ENCODE data around the gene CCN5. TPM values are rescaled to one million over a fixed set of nuclear protein-coding genes. Genes with fewer than 3 reads are reported as not detected.

CCN5 gene
- total and polyA plus RNA-seq, 8 donors: 0.14 to 6.4 (median 1.6) TPM

DNA sequence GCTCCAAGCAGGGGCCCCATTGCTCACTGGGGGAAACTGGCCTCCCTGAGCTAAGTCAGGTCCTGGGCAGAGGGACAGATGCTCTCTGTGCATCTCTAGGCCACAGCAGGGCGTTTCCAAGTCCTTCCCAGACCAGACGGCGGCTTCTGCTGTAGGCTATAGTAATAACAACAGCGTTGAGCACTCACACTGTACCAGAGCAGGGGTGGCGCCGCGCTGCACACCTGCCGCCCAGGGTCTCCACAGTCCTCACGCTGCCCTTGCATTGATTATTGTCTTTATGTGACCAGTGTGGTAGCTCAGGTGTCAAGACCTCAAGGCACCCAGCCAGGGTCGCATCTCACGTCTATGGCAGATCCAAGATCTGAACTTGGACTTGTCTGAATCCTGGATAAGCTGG lies 14.9 kb upstream of the CCN5 start:
- intact Hi-C loops (cut with DNase I): no loop called here
- Histone ChIP-seq H3K4me1 (no peaks in the 10 kb centered on the region), H3K36me3 (no peaks in the 10 kb centered on the region), H3K9me3 (no peaks in the 10 kb centered on the region), H3K4me3 (no peak overlapping the region), H3K27ac (no peak overlapping the region), H3K27me3 (no peaks in the 10 kb centered on the region)
- TF ChIP-seq, protein P1, sequence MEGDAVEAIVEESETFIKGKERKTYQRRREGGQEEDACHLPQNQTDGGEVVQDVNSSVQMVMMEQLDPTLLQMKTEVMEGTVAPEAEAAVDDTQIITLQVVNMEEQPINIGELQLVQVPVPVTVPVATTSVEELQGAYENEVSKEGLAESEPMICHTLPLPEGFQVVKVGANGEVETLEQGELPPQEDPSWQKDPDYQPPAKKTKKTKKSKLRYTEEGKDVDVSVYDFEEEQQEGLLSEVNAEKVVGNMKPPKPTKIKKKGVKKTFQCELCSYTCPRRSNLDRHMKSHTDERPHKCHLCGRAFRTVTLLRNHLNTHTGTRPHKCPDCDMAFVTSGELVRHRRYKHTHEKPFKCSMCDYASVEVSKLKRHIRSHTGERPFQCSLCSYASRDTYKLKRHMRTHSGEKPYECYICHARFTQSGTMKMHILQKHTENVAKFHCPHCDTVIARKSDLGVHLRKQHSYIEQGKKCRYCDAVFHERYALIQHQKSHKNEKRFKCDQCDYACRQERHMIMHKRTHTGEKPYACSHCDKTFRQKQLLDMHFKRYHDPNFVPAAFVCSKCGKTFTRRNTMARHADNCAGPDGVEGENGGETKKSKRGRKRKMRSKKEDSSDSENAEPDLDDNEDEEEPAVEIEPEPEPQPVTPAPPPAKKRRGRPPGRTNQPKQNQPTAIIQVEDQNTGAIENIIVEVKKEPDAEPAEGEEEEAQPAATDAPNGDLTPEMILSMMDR (IDR thresholded peaks at IDR 0.05): no peak
- FAIRE-seq (no peak), DNase-seq (no peak), ATAC-seq (no peak)
- 74 to 82% methylated on average over 11 of the region's 11 CpGs for WGBS, 2 donors

DNA sequence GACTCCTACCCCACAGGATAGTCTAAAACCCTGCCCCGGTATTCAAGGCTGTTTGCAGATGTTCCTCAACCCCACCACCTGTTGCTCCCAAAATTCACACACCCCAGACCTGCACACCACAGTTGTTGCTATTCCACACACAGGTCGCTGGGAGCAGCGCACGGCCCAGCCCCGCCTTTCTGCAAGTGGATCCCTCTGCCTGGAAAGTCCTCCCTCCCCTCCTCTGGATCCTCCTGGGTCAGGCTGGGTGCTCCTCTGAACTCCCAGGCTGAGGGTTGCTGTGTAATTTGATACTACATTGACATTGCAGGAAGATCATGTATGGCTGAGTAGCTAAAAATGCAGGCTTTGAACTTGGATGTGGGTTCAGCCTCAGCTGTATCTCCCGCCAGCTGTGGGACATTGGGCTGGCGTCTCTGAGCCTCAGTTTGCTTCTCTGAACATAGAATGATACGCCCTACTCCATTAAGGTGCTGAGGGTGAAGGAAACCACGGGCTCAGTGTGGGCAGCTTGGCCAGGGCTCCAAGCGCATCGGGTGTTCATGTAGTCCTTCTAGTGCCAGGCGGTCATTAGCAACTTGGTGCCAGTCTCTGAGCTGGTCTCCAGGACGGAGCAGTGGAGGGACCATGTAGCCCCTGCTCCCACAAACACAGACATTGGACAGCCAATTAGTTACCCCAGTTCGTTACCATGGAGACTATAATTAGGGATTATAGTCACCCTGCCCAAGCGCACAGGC lies 13.9 kb upstream of the CCN5 start:
- no peaks in the 10 kb centered on the region for H3K36me3 ChIP-seq
- H3K9me3 ChIP-seq: no peaks in the 10 kb centered on the region
- TF ChIP-seq, protein P1 (IDR thresholded peaks at IDR 0.05): no peak
- H3K4me3 ChIP-seq: no peak overlapping the region
- FAIRE-seq (no peak), ATAC-seq (peak in 1 of 4 donors; percentile 40), DNase-seq (peak in 1 of 6 donors; percentile 30)
- no peaks in the 10 kb centered on the region for H3K4me1 ChIP-seq
- WGBS, 2 donors: 63 to 69% methylated on average over 15 of the region's 15 CpGs
- intact Hi-C loops (cut with DNase I): no loop called here
- H3K27me3 ChIP-seq: no peaks in the 10 kb centered on the region
- H3K27ac ChIP-seq: no peak overlapping the region

DNA sequence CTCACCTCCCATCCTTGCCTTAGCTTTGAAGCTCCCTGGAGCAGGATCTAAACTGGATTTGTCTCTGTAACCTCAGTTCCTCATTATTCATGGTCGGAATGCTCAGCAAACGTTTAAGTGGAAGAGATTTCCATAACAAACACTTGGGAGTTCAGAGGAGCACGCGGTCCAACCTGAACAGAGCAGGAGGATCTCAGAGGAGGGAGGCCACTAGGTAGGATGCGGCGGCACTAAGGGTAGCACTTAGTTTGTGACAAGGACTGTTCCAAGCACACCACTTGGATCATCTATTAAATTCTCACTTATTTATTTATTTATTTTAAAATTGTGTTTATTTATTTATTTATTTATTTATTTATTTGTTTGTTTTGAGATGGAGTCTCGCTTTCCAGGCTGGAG lies 13.3 kb upstream of the CCN5 start:
- intact Hi-C loops (cut with DNase I): no loop called here
- WGBS, 2 donors: 73 to 77% methylated on average over 7 of the region's 7 CpGs
- Histone ChIP-seq H3K4me1 (no peaks in the 10 kb centered on the region), H3K36me3 (no peaks in the 10 kb centered on the region), H3K27ac (no peak overlapping the region), H3K4me3 (no peak overlapping the region), H3K9me3 (no peaks in the 10 kb centered on the region), H3K27me3 (no peaks in the 10 kb centered on the region)
- DNase-seq (peak in 1 of 6 donors; percentile 6), FAIRE-seq (no peak), ATAC-seq (no peak)
- TF ChIP-seq, protein P1 (IDR thresholded peaks at IDR 0.05): no peak

DNA sequence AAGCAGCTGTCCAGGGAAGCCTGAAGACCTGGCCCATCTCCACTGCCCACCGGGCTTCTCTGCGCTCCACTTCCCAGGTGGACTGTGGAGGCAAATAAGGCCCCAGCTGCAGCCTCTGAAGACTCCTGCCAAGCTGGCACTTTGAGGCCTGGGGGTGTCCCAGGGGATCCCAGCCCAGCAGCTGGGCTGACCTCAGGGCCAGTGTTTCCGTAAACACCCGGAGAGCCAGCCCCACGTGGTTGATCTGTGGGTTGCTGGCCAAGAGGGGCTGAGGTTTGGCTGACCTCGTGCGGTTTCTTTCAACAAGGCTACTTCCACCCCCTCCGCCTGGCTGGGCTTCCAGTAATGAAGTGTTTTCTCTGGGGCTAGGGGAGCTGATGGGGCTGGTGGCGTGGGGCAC lies 12.4 kb upstream of the CCN5 start:
- no peak overlapping the region for H3K4me3 ChIP-seq
- 41 to 48% methylated on average over 8 to 9 of the region's 9 CpGs for WGBS, 2 donors
- TF ChIP-seq, protein P1 (IDR thresholded peaks at IDR 0.05): no peak

More for the DNA sequence above, 12.4 kb upstream of the CCN5 start:
- no peak overlapping the region for H3K27ac ChIP-seq
- no peaks in the 10 kb centered on the region for H3K27me3 ChIP-seq
- DNase-seq (peak in 4 of 6 donors; percentile 25 to 58 (median 42)), FAIRE-seq (no peak), ATAC-seq (peak; percentile 21 to 82 (median 72))
- intact Hi-C loops (cut with DNase I): no loop called here
- H3K4me1 ChIP-seq: no peaks in the 10 kb centered on the region
- H3K9me3 ChIP-seq: no peaks in the 10 kb centered on the region
- H3K36me3 ChIP-seq: no peaks in the 10 kb centered on the region
